Hepatocyte (in vitro differentiated cells): ENCODE results near the gene NIT2. TPM values are rescaled to one million over a fixed set of nuclear protein-coding genes. Genes with fewer than 3 reads are reported as not detected.
A peak's percentile ranks its signal among the peaks of the same experiment; 100 is the strongest.

Experiments used
- DNase-seq: peaks from one replicate; pipeline ENCODE4 v3.0.0-alpha.2; 2016; ENCODE audit warnings: low spot score
- H2AFZ ChIP-seq: fragments of 200-600 bp; sonication (generic); 2 replicates; pipeline ENCODE4 v1.6.0; 2016; ENCODE audit warnings: antibody characterized with exemption, mild to moderate bottlenecking
- H3K27ac ChIP-seq: fragments of 200-600 bp; sonication (generic); 2 replicates; pipeline ENCODE4 v1.5.1; 2016; ENCODE audit warnings: mild to moderate bottlenecking
- H3K27me3 ChIP-seq: fragments of 200-600 bp; sonication (generic); 2 replicates; pipeline ENCODE4 v1.6.1; 2016
- H3K36me3 ChIP-seq: fragments of 200-600 bp; sonication (generic); replicated peaks from 2 replicates; pipeline ENCODE4 v1.5.1; 2016; ENCODE audit warnings: low read depth; ENCODE audit not compliant: insufficient read depth
- H3K4me1 ChIP-seq: fragments of 200-600 bp; sonication (generic); 2 replicates; pipeline ENCODE4 v1.5.1; 2016; ENCODE audit warnings: mild to moderate bottlenecking, moderate library complexity; ENCODE audit not compliant: insufficient read depth
- H3K4me2 ChIP-seq: fragments of 200-600 bp; sonication (generic); 2 replicates; pipeline ENCODE4 v1.6.0; 2016
- H3K4me3 ChIP-seq: fragments of 200-600 bp; sonication (generic); 2 replicates; pipeline ENCODE4 v1.5.1; 2016; ENCODE audit warnings: mild to moderate bottlenecking
- H3K79me2 ChIP-seq: fragments of 200-600 bp; sonication (generic); 2 replicates; pipeline ENCODE4 v1.6.0; 2017; ENCODE audit warnings: mild to moderate bottlenecking
- H3K9me2 ChIP-seq: fragments of 200-600 bp; sonication (generic); replicated peaks from 2 replicates; pipeline ENCODE4 v1.6.0; 2017; ENCODE audit warnings: mild to moderate bottlenecking; ENCODE audit not compliant: insufficient read depth
- H3K9me3 ChIP-seq: fragments of 200-600 bp; sonication (generic); 2 replicates; pipeline ENCODE4 v1.5.1; 2016; ENCODE audit warnings: low read depth, mild to moderate bottlenecking
- H4K20me1 ChIP-seq: fragments of 200-600 bp; sonication (generic); 2 replicates; pipeline ENCODE4 v1.6.0; 2016; ENCODE audit warnings: mild to moderate bottlenecking; ENCODE audit not compliant: insufficient read depth, poor library complexity, severe bottlenecking
- CTCF ChIP-seq: fragments of 200-600 bp; sonication (generic); IDR thresholded peaks from 2 replicates; pipeline ENCODE4 v1.5.1; 2016; ENCODE audit warnings: antibody characterized with exemption, mild to moderate bottlenecking; ENCODE audit not compliant: poor library complexity
- EZH2 ChIP-seq: fragments of 200-600 bp; sonication (generic); IDR thresholded peaks from 2 replicates; pipeline ENCODE4 v1.6.1; 2016; ENCODE audit warnings: antibody characterized with exemption, mild to moderate bottlenecking, borderline replicate concordance
- EZH2phosphoT487 ChIP-seq: fragments of 200-600 bp; sonication (generic); IDR thresholded peaks from one replicate; pipeline ENCODE4 v1.6.1; 2018; ENCODE audit warnings: antibody characterized with exemption, mild to moderate bottlenecking, low read depth, moderate library complexity; ENCODE audit not compliant: unreplicated experiment, severe bottlenecking
- WGBS: methylation state at CpG from one replicate; pipeline ENCODE4 v1.1.6; 2016; ENCODE audit warnings: low lambda C conversion rate; ENCODE audit errors: missing lambda C conversion rate; 5-methylcytosine and 5-hydroxymethylcytosine counted together
- polyA plus RNA-seq: library from polyadenylated mRNA; unstranded; fragments of >200 nt; fragmentation: Nextera tagmentation; extraction: Ambion mirVana; gene quantifications from 2 replicates; pipeline ENCODE4 v1.2.1, GENCODE V29; 2016
- total RNA-seq: library from RNA; depleted of rRNA; stranded (reverse); fragments of >200 nt; gene quantifications from 2 replicates; pipeline ENCODE4 v1.2.3, GENCODE V29; 2014

NIT2 gene
- total and polyA plus RNA-seq, 2 experiments from 2014 or later: 45.2 to 96.9 TPM

DNA sequence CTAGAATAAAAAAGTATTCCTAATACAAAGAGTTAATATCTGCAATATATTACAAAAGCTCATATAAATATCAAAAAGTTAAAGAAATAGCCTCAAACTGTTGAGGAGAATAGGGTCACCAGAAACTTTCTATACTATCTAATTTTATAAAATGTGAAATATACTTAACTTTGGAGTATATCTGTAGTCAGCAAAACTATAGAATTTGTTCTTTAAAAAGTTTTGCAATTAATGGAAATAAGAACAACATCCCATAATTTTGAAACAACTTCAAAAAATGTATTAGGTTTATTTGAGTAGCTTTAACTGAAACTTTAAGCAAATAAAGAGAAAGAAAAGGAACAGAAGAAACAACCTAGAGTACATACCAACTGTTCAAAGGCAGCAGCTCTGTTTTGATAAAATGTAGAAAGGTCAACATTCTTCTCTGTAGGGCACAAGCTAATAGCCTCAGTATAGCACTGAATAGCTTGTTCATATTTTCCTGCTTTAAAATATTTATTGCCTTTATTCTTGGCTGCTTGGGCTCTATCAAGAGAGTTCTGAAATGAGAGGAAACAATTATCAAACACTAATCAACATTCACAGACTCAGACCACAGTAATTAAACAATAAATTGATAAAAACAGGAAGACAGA lies 52.0 kb downstream of the NIT2 start:
- H3K9me2 ChIP-seq: no peaks in the 10 kb centered on the region
- H3K9me3 ChIP-seq: peaks cover 11% of the 10 kb centered on the region
- DNase-seq: no peak
- H2AFZ ChIP-seq: no peak overlapping the region
- no peaks in the 10 kb centered on the region for H3K4me1 ChIP-seq
- H4K20me1 ChIP-seq: no peaks in the 10 kb centered on the region
- peaks cover 82% of the 10 kb centered on the region for H3K79me2 ChIP-seq
- H3K36me3 ChIP-seq: no peaks in the 10 kb centered on the region
- TF ChIP-seq EZH2phosphoT487 (no peak), EZH2 (no peak), CTCF (no peak)
- no peak overlapping the region for H3K4me3 ChIP-seq
- H3K27me3 ChIP-seq: no peaks in the 10 kb centered on the region
- peak overlapping the region; percentile 1 for H3K4me2 ChIP-seq
- peak overlapping the region; percentile 40 for H3K27ac ChIP-seq

GRCh38 chr3:100389025-100389424 lies 54.5 kb downstream of the NIT2 start:
- TF ChIP-seq EZH2 (no peak), CTCF (no peak), EZH2phosphoT487 (no peak)
- no peak overlapping the region for H3K4me3 ChIP-seq
- DNase-seq: no peak
- H3K27ac ChIP-seq: no peak overlapping the region
- H3K27me3 ChIP-seq: no peaks in the 10 kb centered on the region
- no peaks in the 10 kb centered on the region for H3K9me2 ChIP-seq
- WGBS: 100% methylated on average over 1 of the region's 1 CpG
- H3K4me1 ChIP-seq: no peaks in the 10 kb centered on the region
- H3K4me2 ChIP-seq: no peak overlapping the region
- H2AFZ ChIP-seq: no peak overlapping the region
- peaks cover 83% of the 10 kb centered on the region for H3K79me2 ChIP-seq
- H3K36me3 ChIP-seq: no peaks in the 10 kb centered on the region
- peaks cover 11% of the 10 kb centered on the region for H3K9me3 ChIP-seq
- H4K20me1 ChIP-seq: peaks cover 2% of the 10 kb centered on the region

GRCh38 chr3:100395679-100396431 lies 61.3 kb downstream of the NIT2 start:
- WGBS: 84% methylated on average over 2 of the region's 2 CpGs
- H3K9me3 ChIP-seq: no peaks in the 10 kb centered on the region
- peaks cover 26% of the 10 kb centered on the region for H4K20me1 ChIP-seq
- no peak for TF ChIP-seq EZH2phosphoT487
- no peak for TF ChIP-seq CTCF
- TF ChIP-seq EZH2: no peak
- peaks cover 19% of the 10 kb centered on the region for H3K4me1 ChIP-seq
- peak overlapping the region; percentile 43 for H3K27ac ChIP-seq
- H3K4me2 ChIP-seq: peak overlapping the region; percentile 39
- H3K4me3 ChIP-seq: no peak overlapping the region
- peak; percentile 34 for DNase-seq
- H3K79me2 ChIP-seq: peaks cover 99% of the 10 kb centered on the region
- H3K27me3 ChIP-seq: no peaks in the 10 kb centered on the region
- no peaks in the 10 kb centered on the region for H3K9me2 ChIP-seq
- H3K36me3 ChIP-seq: no peaks in the 10 kb centered on the region
- H2AFZ ChIP-seq: no peak overlapping the region
